Kidney epithelial cell (primary cell): ENCODE measurements around the gene IL10RB. TPM values are rescaled to one million over a fixed set of nuclear protein-coding genes. Genes with fewer than 3 reads are reported as not detected.

Source experiments
- DNase-seq: peaks from one replicate; pipeline ENCODE4 v3.0.0-alpha.2; 2010; ENCODE audit warnings: low read depth
- H3K27me3 ChIP-seq: 2 replicates; pipeline ENCODE4 v1.6.0; 2011; ENCODE audit warnings: low read length; ENCODE audit not compliant: control insufficient read depth, insufficient read depth
- H3K36me3 ChIP-seq: 2 replicates; pipeline ENCODE4 v1.5.1; 2011; ENCODE audit warnings: low read length; ENCODE audit not compliant: control insufficient read depth, insufficient read depth
- H3K4me3 ChIP-seq: 2 replicates; pipeline ENCODE4 v1.5.1; 2011; ENCODE audit warnings: low read depth, mild to moderate bottlenecking, control low read depth, low read length
- total RNA-seq: library from RNA; depleted of rRNA; stranded (reverse); fragments of >200 nt; gene quantifications from 2 replicates; pipeline ENCODE4 v1.2.3, GENCODE V29; 2015
- TF ChIP-seq, protein P1 (sequence below): IDR thresholded peaks from 2 replicates; pipeline ENCODE4 v1.5.1; 2011; ENCODE audit warnings: mild to moderate bottlenecking, moderate library complexity, low read length, control low read depth, inconsistent platforms; ENCODE audit not compliant: insufficient read depth, poor library complexity, severe bottlenecking

The IL10RB gene
- total RNA-seq, 1 donor from 2014 or later = 13.9 TPM

DNA sequence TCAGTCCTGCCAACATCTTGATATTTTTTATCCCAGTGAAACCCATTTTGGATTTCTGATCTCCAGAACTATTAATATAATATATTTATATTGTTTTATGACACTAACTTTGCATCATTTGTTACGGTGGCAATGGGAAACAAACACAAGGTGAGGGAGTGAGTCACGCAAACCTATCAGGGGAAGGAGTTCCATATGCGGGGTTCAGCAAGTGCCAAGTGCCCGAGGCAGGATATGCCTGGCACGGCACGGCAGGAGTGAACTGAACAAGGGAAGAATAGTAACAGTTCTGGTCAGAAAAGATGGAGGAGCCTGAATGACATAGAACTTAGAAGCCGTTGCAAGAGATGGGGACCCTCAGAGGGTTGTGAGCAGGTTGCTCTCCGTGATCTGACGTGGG is 7.7 kb upstream of the IL10RB start:
- H3K4me3 ChIP-seq = no peak overlapping the region
- H3K36me3 ChIP-seq = peaks cover 6% of the 10 kb centered on the region
- no peaks in the 10 kb centered on the region for H3K27me3 ChIP-seq
- DNase-seq = no peak
- TF ChIP-seq, protein P1, sequence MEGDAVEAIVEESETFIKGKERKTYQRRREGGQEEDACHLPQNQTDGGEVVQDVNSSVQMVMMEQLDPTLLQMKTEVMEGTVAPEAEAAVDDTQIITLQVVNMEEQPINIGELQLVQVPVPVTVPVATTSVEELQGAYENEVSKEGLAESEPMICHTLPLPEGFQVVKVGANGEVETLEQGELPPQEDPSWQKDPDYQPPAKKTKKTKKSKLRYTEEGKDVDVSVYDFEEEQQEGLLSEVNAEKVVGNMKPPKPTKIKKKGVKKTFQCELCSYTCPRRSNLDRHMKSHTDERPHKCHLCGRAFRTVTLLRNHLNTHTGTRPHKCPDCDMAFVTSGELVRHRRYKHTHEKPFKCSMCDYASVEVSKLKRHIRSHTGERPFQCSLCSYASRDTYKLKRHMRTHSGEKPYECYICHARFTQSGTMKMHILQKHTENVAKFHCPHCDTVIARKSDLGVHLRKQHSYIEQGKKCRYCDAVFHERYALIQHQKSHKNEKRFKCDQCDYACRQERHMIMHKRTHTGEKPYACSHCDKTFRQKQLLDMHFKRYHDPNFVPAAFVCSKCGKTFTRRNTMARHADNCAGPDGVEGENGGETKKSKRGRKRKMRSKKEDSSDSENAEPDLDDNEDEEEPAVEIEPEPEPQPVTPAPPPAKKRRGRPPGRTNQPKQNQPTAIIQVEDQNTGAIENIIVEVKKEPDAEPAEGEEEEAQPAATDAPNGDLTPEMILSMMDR = no peak

DNA sequence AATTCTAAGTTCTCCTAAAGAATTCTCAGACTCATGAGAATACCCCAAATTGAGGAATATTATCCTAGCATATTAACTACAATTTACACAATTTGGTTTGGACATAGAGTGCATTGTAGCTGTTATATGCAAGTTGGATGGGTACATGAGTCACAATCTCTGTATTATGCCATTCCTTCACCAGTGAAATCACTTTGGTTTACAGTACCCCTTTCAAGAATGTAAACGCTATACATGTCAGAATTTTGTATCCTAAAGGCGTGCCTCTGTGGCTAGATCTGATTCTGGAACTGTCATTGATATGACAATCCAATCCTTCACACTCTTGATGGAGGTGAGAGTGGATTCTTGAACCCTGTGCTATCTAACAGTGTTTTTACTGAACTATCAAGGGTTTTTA is 6.7 kb upstream of the IL10RB start:
- DNase-seq = no peak
- Histone ChIP-seq H3K4me3 (no peak overlapping the region), H3K36me3 (peaks cover 6% of the 10 kb centered on the region), H3K27me3 (no peaks in the 10 kb centered on the region)
- TF ChIP-seq, protein P1 = no peak

DNA sequence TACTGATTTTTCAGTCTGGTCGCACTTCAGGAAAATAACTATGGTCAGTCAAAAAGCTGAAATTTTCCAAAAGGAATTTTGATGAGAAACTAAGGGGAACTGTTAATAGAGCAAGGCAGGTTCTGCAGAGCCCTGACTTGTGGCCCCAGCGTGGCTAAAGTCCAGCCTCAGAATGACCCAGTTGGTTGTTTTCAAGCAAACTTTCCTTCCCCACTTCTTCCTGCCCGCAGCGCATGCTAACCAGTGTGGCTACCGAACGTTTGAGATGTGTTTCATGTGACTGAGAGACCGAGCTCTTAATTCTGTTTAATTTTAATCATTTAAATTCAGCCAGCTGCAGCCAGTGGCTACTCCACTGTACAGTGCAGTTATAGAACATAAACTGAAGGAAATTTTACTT is 6.2 kb upstream of the IL10RB start:
- Histone ChIP-seq H3K36me3 (peaks cover 6% of the 10 kb centered on the region), H3K4me3 (no peak overlapping the region), H3K27me3 (no peaks in the 10 kb centered on the region)
- TF ChIP-seq, protein P1 = no peak
- no peak for DNase-seq

DNA sequence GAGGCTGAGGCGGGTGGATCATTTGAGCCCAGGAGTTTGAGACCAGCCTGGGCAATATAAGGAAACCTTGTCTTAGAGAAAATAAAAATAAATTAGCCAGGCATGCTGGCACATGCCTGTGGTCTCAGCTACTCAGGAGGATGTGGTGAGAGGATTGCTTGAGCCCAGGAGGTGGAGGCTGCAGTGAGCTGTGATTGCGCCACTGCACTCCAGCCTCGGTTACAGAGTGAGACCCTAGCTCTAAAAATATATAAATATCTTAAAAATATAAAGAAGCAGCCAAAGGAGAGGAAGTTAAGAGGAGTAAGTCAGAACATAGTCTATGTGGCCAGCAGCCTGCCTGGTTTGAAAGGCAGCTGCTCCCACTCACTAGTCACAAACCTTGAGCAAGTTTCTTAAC is 4.5 kb upstream of the IL10RB start:
- no peak for DNase-seq
- TF ChIP-seq, protein P1 = no peak
- Histone ChIP-seq H3K27me3 (no peaks in the 10 kb centered on the region), H3K4me3 (no peak overlapping the region), H3K36me3 (peaks cover 3% of the 10 kb centered on the region)

DNA sequence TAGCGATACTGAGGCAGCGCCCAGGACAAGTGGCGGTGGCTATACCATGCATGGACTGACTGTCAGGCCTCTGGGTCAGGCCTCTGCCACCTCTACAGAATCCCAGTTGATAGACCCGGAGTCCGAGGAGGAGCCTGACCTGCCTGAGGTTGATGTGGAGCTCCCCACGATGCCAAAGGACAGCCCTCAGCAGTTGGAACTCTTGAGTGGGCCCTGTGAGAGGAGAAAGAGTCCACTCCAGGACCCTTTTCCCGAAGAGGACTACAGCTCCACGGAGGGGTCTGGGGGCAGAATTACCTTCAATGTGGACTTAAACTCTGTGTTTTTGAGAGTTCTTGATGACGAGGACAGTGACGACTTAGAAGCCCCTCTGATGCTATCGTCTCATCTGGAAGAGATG is 3.2 kb upstream of the IL10RB start:
- no peaks in the 10 kb centered on the region for H3K36me3 ChIP-seq
- TF ChIP-seq, protein P1 = no peak
- no peaks in the 10 kb centered on the region for H3K27me3 ChIP-seq
- no peak overlapping the region for H3K4me3 ChIP-seq
- no peak for DNase-seq

DNA sequence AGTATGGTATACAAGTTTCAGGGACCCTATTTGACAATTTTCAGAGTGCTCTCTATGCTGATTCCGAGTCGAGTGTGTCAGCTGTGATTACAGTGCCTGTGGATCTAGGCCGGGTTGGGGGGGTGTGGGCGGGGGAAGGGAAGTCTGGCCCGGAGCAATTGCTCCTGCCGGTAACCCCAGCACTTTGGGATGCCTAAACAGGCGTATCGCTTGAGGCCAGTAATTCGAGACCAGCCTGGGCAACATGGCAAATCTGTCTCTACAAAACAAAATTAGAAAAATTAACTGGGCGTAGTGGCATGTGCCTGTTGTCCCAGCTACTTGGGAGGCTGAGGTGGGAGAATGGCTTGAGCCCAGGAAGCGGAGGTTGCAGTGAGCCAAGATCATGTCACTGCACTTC is 1.6 kb upstream of the IL10RB start:
- TF ChIP-seq, protein P1 = no peak

More for the DNA sequence above, 1.6 kb upstream of the IL10RB start:
- DNase-seq = no peak
- no peaks in the 10 kb centered on the region for H3K27me3 ChIP-seq
- H3K36me3 ChIP-seq = no peaks in the 10 kb centered on the region
- H3K4me3 ChIP-seq = no peak overlapping the region
